Subcutaneous adipose tissue (tissue), 4 donors: ENCODE measurements around the gene RASSF9. TPM values are rescaled to one million over a fixed set of nuclear protein-coding genes. Genes with fewer than 3 reads are reported as not detected.

Source experiments
- CTCF ChIP-seq: fragments of 450-650 bp; IDR thresholded peaks from one replicate; pipeline ENCODE4 v1.5.1; 2016; ENCODE audit warnings: low read depth, mild to moderate bottlenecking, control low read depth, antibody characterized with exemption, moderate library complexity
- total RNA-seq, 4 donors: library from RNA; depleted of rRNA; stranded (reverse); fragments of >200 nt; gene quantifications; one replicate each; pipeline ENCODE4 v1.1.0, GENCODE V29; 2016

The RASSF9 gene
- total RNA-seq, 4 donors from 2014 or later = 1.1 to 3.2 (median 2.1) TPM

GRCh38 chr12:85865890-85866289 lies 29.7 kb upstream of the RASSF9 start:
- TF ChIP-seq CTCF = no peak

- no peak for TF ChIP-seq CTCF
Observed at GRCh38 chr12:85856966-85857365, 20.8 kb upstream of the RASSF9 start.

- TF ChIP-seq CTCF = no peak
Observed at GRCh38 chr12:85855305-85855704, 19.1 kb upstream of the RASSF9 start.

- TF ChIP-seq CTCF = no peak
Observed at GRCh38 chr12:85849344-85849743, 13.1 kb upstream of the RASSF9 start.

- TF ChIP-seq CTCF = no peak
Observed at GRCh38 chr12:85843606-85844310, 7.5 kb upstream of the RASSF9 start.

- TF ChIP-seq CTCF = no peak
Observed at GRCh38 chr12:85835426-85836196, 598 bp downstream of the RASSF9 start.

- no peak for TF ChIP-seq CTCF
Observed at GRCh38 chr12:85834378-85834777, 1.8 kb downstream of the RASSF9 start.
